GF-D8 (cell line): Measurements from ENCODE around the gene ZSWIM5.
A peak's percentile ranks its signal among the peaks of the same experiment; 100 is the strongest.
"Not testable (repeated sequence)": the region's sequence is repeated elsewhere in the genome, so short reads cannot be mapped to it uniquely, and the experiment has no call there.

ENCODE experiments used
- DNase-seq: peaks from one replicate; lab custom pipeline; 2025; lab: John Stamatoyannopoulos, UW

The ZSWIM5 gene

GRCh38 chr1:45003741-45004140, 202.7 kb downstream of the ZSWIM5 start:
- no peak for DNase-seq

- DNase-seq = no peak
Measured at GRCh38 chr1:45002650-45003645, 203.5 kb downstream of the ZSWIM5 start.

GRCh38 chr1:45001576-45001975, 204.8 kb downstream of the ZSWIM5 start:
- DNase-seq = not testable (repeated sequence)

- no peak for DNase-seq
Measured at GRCh38 chr1:45001011-45001481, 205.4 kb downstream of the ZSWIM5 start.

GRCh38 chr1:44999232-44999631, 207.2 kb downstream of the ZSWIM5 start:
- DNase-seq = no peak

GRCh38 chr1:44995467-44996238, 210.8 kb downstream of the ZSWIM5 start:
- DNase-seq = no peak

- DNase-seq = no peak
Measured at GRCh38 chr1:44994309-44994898, 212.0 kb downstream of the ZSWIM5 start.

GRCh38 chr1:44988531-44989156, 217.8 kb downstream of the ZSWIM5 start:
- no peak for DNase-seq

- peak; percentile 62 for DNase-seq
Measured at GRCh38 chr1:44985747-44986359, 220.6 kb downstream of the ZSWIM5 start.

GRCh38 chr1:44977372-44977771, 229.0 kb downstream of the ZSWIM5 start:
- not testable (repeated sequence) for DNase-seq

GRCh38 chr1:44976252-44976651, 230.2 kb downstream of the ZSWIM5 start:
- no peak for DNase-seq

- no peak for DNase-seq
Measured at GRCh38 chr1:44973645-44974044, 232.8 kb downstream of the ZSWIM5 start.

GRCh38 chr1:44970317-44970716, 236.1 kb downstream of the ZSWIM5 start:
- DNase-seq = no peak
